ENCODE measurements around the gene PDHX. TPM values are rescaled to one million over a fixed set of nuclear protein-coding genes. Genes with fewer than 3 reads are reported as not detected.

The PDHX gene
- total RNA-seq, 6 donors from 2014 or later = 11.8 to 40.3 (median 32.3) TPM

- no peak overlapping the region for H3K27ac ChIP-seq
- WGBS, 2 donors = 81 to 92% methylated on average over 5 of the region's 5 CpGs
- DNase-seq = no peak
- no peaks in the 10 kb centered on the region for H3K27me3 ChIP-seq
- peaks cover 5 to 7% (median 6%) of the 10 kb centered on the region in 4 donors for H3K4me1 ChIP-seq
- H3K9me3 ChIP-seq = no peaks in the 10 kb centered on the region
- no peak for TF ChIP-seq POLR2AphosphoS5 (IDR thresholded peaks at IDR 0.05)
- no peak for TF ChIP-seq EP300 (IDR thresholded peaks at IDR 0.05)
- TF ChIP-seq POLR2A (IDR thresholded peaks at IDR 0.05) = no peak
- TF ChIP-seq CTCF (IDR thresholded peaks at IDR 0.05) = no peak
- peak in 1 of 2 donors; percentile 29 for ATAC-seq (ENCODE audit: low FRiP score in 2 of 2)
- no peaks in the 10 kb centered on the region for H3K36me3 ChIP-seq
- H3K4me3 ChIP-seq = no peak overlapping the region
These were observed 80.5 kb downstream of the PDHX start for GRCh38 chr11:34996958-34997357.

GRCh38 chr11:34997952-34998528, 81.6 kb downstream of the PDHX start:
- WGBS, 2 donors = 33% methylated on average over 3 of the region's 3 CpGs
- Histone ChIP-seq H3K36me3 (no peaks in the 10 kb centered on the region), H3K9me3 (no peaks in the 10 kb centered on the region), H3K4me1 (peaks cover 5 to 7% (median 6%) of the 10 kb centered on the region in 4 donors), H3K27me3 (no peaks in the 10 kb centered on the region), H3K4me3 (no peak overlapping the region), H3K27ac (no peak overlapping the region)
- no peak for DNase-seq
- ATAC-seq (ENCODE audit: low FRiP score in 2 of 2) = peak in 1 of 2 donors; percentile 67
- no peak for TF ChIP-seq POLR2AphosphoS5 (IDR thresholded peaks at IDR 0.05)
- TF ChIP-seq CTCF (IDR thresholded peaks at IDR 0.05) = peak in 4 of 6 experiments; percentile 17 to 69 (median 53)
- no peak for TF ChIP-seq POLR2A (IDR thresholded peaks at IDR 0.05)
- no peak for TF ChIP-seq EP300 (IDR thresholded peaks at IDR 0.05)

GRCh38 chr11:34999453-34999852, 83.0 kb downstream of the PDHX start:
- Histone ChIP-seq H3K27me3 (no peaks in the 10 kb centered on the region), H3K9me3 (no peaks in the 10 kb centered on the region), H3K36me3 (no peaks in the 10 kb centered on the region), H3K27ac (no peak overlapping the region), H3K4me3 (no peak overlapping the region), H3K4me1 (peaks cover 5 to 7% (median 6%) of the 10 kb centered on the region in 4 donors)
- WGBS, 2 donors = 70 to 78% methylated on average over 4 of the region's 4 CpGs
- ATAC-seq (ENCODE audit: low FRiP score in 2 of 2) (no peak), DNase-seq (no peak)
- no peak for TF ChIP-seq CTCF (IDR thresholded peaks at IDR 0.05)
- no peak for TF ChIP-seq EP300 (IDR thresholded peaks at IDR 0.05)

- Histone ChIP-seq H3K4me3 (no peak overlapping the region), H3K36me3 (no peaks in the 10 kb centered on the region), H3K27me3 (no peaks in the 10 kb centered on the region), H3K9me3 (no peaks in the 10 kb centered on the region), H3K4me1 (peaks cover under 1 to 10% (median 5%) of the 10 kb centered on the region in 4 donors), H3K27ac (no peak overlapping the region)
- DNase-seq = no peak
- no peak for TF ChIP-seq POLR2A (IDR thresholded peaks at IDR 0.05)
- no peak for TF ChIP-seq POLR2AphosphoS5 (IDR thresholded peaks at IDR 0.05)
- TF ChIP-seq CTCF (IDR thresholded peaks at IDR 0.05) = no peak
- no peak for TF ChIP-seq EP300 (IDR thresholded peaks at IDR 0.05)
- 4 to 68% methylated on average over 1 of the region's 1 CpG for WGBS, 2 donors
- ATAC-seq (ENCODE audit: low FRiP score in 2 of 2) = no peak
These were observed 86.8 kb downstream of the PDHX start for GRCh38 chr11:35003186-35003585.

- Histone ChIP-seq H3K4me1 (peaks cover 0 to 12% (median 3%) of the 10 kb centered on the region in 4 donors), H3K27ac (no peak overlapping the region), H3K27me3 (no peaks in the 10 kb centered on the region), H3K4me3 (no peak overlapping the region), H3K36me3 (no peaks in the 10 kb centered on the region), H3K9me3 (no peaks in the 10 kb centered on the region)
- WGBS, 2 donors = 63 to 74% methylated on average over 3 of the region's 3 CpGs
- ATAC-seq (ENCODE audit: low FRiP score in 2 of 2) = no peak
- TF ChIP-seq POLR2A (IDR thresholded peaks at IDR 0.05) (no peak), POLR2AphosphoS5 (IDR thresholded peaks at IDR 0.05) (no peak), CTCF (IDR thresholded peaks at IDR 0.05) (no peak), EP300 (IDR thresholded peaks at IDR 0.05) (no peak)
- no peak for DNase-seq
These were observed 87.2 kb downstream of the PDHX start for GRCh38 chr11:35003658-35004057.

All from upper lobe of left lung (tissue), 6 donors.